Hepatocyte (in vitro differentiated cells): ENCODE data around the gene ADSS2. TPM values are rescaled to one million over a fixed set of nuclear protein-coding genes. Genes with fewer than 3 reads are reported as not detected.

Experiments
- DNase-seq: peaks from one replicate; pipeline ENCODE4 v3.0.0-alpha.2; 2016; ENCODE audit warnings: low spot score
- H2AFZ ChIP-seq: fragments of 200-600 bp; sonication (generic); 2 replicates; pipeline ENCODE4 v1.6.0; 2016; ENCODE audit warnings: antibody characterized with exemption, mild to moderate bottlenecking
- H3K27ac ChIP-seq: fragments of 200-600 bp; sonication (generic); 2 replicates; pipeline ENCODE4 v1.5.1; 2016; ENCODE audit warnings: mild to moderate bottlenecking
- H3K27me3 ChIP-seq: fragments of 200-600 bp; sonication (generic); 2 replicates; pipeline ENCODE4 v1.6.1; 2016
- H3K36me3 ChIP-seq: fragments of 200-600 bp; sonication (generic); replicated peaks from 2 replicates; pipeline ENCODE4 v1.5.1; 2016; ENCODE audit warnings: low read depth; ENCODE audit not compliant: insufficient read depth
- H3K4me1 ChIP-seq: fragments of 200-600 bp; sonication (generic); 2 replicates; pipeline ENCODE4 v1.5.1; 2016; ENCODE audit warnings: mild to moderate bottlenecking, moderate library complexity; ENCODE audit not compliant: insufficient read depth
- H3K4me2 ChIP-seq: fragments of 200-600 bp; sonication (generic); 2 replicates; pipeline ENCODE4 v1.6.0; 2016
- H3K4me3 ChIP-seq: fragments of 200-600 bp; sonication (generic); 2 replicates; pipeline ENCODE4 v1.5.1; 2016; ENCODE audit warnings: mild to moderate bottlenecking
- H3K79me2 ChIP-seq: fragments of 200-600 bp; sonication (generic); 2 replicates; pipeline ENCODE4 v1.6.0; 2017; ENCODE audit warnings: mild to moderate bottlenecking
- H3K9me2 ChIP-seq: fragments of 200-600 bp; sonication (generic); replicated peaks from 2 replicates; pipeline ENCODE4 v1.6.0; 2017; ENCODE audit warnings: mild to moderate bottlenecking; ENCODE audit not compliant: insufficient read depth
- H3K9me3 ChIP-seq: fragments of 200-600 bp; sonication (generic); 2 replicates; pipeline ENCODE4 v1.5.1; 2016; ENCODE audit warnings: low read depth, mild to moderate bottlenecking
- H4K20me1 ChIP-seq: fragments of 200-600 bp; sonication (generic); 2 replicates; pipeline ENCODE4 v1.6.0; 2016; ENCODE audit warnings: mild to moderate bottlenecking; ENCODE audit not compliant: insufficient read depth, poor library complexity, severe bottlenecking
- EZH2 ChIP-seq: fragments of 200-600 bp; sonication (generic); IDR thresholded peaks from 2 replicates; pipeline ENCODE4 v1.6.1; 2016; ENCODE audit warnings: antibody characterized with exemption, mild to moderate bottlenecking, borderline replicate concordance
- EZH2phosphoT487 ChIP-seq: fragments of 200-600 bp; sonication (generic); IDR thresholded peaks from one replicate; pipeline ENCODE4 v1.6.1; 2018; ENCODE audit warnings: antibody characterized with exemption, mild to moderate bottlenecking, low read depth, moderate library complexity; ENCODE audit not compliant: unreplicated experiment, severe bottlenecking
- WGBS: methylation state at CpG from one replicate; pipeline ENCODE4 v1.1.6; 2016; ENCODE audit warnings: low lambda C conversion rate; ENCODE audit errors: missing lambda C conversion rate; 5-methylcytosine and 5-hydroxymethylcytosine counted together
- polyA plus RNA-seq: library from polyadenylated mRNA; unstranded; fragments of >200 nt; fragmentation: Nextera tagmentation; extraction: Ambion mirVana; gene quantifications from 2 replicates; pipeline ENCODE4 v1.2.1, GENCODE V29; 2016
- total RNA-seq: library from RNA; depleted of rRNA; stranded (reverse); fragments of >200 nt; gene quantifications from 2 replicates; pipeline ENCODE4 v1.2.3, GENCODE V29; 2014
- TF ChIP-seq, protein P1 (sequence below): fragments of 200-600 bp; sonication (generic); IDR thresholded peaks from 2 replicates; pipeline ENCODE4 v1.5.1; 2016; ENCODE audit warnings: antibody characterized with exemption, mild to moderate bottlenecking; ENCODE audit not compliant: poor library complexity

The ADSS2 gene
- total and polyA plus RNA-seq, 2 experiments from 2014 or later, result 24.2 to 42.3 TPM

DNA sequence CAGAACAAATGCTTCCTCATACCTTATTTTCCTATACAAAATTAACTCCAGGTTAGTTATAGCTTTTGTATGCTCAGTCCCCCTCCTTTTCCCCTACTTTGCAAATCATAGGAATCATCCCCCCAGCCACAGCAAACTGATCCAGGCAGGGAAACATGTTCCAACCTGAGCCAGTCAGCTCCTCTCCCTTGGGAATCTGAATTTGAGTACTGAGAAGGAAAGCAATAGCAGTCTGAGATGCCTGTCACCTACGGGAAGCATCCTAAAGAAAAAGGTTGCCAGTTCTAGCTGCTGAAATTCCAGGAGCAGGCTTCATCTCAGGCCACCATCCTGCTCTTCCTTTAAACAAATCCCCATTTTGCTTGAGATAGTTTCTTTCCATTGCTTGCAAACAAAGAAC is 6.9 kb downstream of the ADSS2 start:
- Histone ChIP-seq H3K27ac (peak overlapping the region; percentile 27), H3K4me1 (peaks cover 25% of the 10 kb centered on the region)

DNA sequence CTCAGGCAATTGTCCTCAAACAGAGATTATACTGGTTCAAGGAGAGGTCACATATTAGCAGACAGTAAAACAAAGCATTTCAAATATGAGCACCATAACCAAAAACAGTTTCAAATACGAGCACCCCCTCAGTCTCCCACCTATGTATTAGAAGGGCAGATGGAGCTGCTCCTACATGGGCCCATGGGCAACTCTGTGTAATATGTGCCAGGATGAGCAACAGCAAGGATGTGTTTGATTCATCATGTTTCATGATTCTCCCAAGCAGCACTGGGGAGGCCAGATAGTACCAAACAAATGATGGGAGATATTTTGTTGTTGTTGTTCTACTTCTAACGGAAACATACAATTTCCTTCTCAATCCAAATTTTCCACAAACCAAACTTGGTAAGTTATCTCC is 8.9 kb downstream of the ADSS2 start:
- Histone ChIP-seq H3K27ac (no peak overlapping the region), H3K36me3 (no peaks in the 10 kb centered on the region), H3K79me2 (peaks cover 84% of the 10 kb centered on the region), H3K27me3 (no peaks in the 10 kb centered on the region), H2AFZ (no peak overlapping the region), H4K20me1 (peaks cover 7% of the 10 kb centered on the region), H3K4me3 (no peak overlapping the region), H3K4me1 (peaks cover 15% of the 10 kb centered on the region), H3K9me3 (no peaks in the 10 kb centered on the region), H3K9me2 (no peaks in the 10 kb centered on the region), H3K4me2 (no peak overlapping the region)
- WGBS, result 90% methylated on average over 2 of the region's 2 CpGs
- no peak for DNase-seq
- TF ChIP-seq EZH2, result no peak
- no peak for TF ChIP-seq EZH2phosphoT487
- TF ChIP-seq, protein P1, sequence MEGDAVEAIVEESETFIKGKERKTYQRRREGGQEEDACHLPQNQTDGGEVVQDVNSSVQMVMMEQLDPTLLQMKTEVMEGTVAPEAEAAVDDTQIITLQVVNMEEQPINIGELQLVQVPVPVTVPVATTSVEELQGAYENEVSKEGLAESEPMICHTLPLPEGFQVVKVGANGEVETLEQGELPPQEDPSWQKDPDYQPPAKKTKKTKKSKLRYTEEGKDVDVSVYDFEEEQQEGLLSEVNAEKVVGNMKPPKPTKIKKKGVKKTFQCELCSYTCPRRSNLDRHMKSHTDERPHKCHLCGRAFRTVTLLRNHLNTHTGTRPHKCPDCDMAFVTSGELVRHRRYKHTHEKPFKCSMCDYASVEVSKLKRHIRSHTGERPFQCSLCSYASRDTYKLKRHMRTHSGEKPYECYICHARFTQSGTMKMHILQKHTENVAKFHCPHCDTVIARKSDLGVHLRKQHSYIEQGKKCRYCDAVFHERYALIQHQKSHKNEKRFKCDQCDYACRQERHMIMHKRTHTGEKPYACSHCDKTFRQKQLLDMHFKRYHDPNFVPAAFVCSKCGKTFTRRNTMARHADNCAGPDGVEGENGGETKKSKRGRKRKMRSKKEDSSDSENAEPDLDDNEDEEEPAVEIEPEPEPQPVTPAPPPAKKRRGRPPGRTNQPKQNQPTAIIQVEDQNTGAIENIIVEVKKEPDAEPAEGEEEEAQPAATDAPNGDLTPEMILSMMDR, result no peak

More for the DNA sequence above, 6.9 kb downstream of the ADSS2 start:
- Histone ChIP-seq H3K36me3 (no peaks in the 10 kb centered on the region), H3K4me3 (no peak overlapping the region), H3K4me2 (no peak overlapping the region), H3K79me2 (peaks cover 95% of the 10 kb centered on the region), H4K20me1 (peaks cover 7% of the 10 kb centered on the region), H2AFZ (no peak overlapping the region), H3K9me3 (no peaks in the 10 kb centered on the region), H3K9me2 (no peaks in the 10 kb centered on the region), H3K27me3 (no peaks in the 10 kb centered on the region)
- 82% methylated on average over 1 of the region's 1 CpG for WGBS
- no peak for TF ChIP-seq EZH2phosphoT487
- DNase-seq, result no peak

DNA sequence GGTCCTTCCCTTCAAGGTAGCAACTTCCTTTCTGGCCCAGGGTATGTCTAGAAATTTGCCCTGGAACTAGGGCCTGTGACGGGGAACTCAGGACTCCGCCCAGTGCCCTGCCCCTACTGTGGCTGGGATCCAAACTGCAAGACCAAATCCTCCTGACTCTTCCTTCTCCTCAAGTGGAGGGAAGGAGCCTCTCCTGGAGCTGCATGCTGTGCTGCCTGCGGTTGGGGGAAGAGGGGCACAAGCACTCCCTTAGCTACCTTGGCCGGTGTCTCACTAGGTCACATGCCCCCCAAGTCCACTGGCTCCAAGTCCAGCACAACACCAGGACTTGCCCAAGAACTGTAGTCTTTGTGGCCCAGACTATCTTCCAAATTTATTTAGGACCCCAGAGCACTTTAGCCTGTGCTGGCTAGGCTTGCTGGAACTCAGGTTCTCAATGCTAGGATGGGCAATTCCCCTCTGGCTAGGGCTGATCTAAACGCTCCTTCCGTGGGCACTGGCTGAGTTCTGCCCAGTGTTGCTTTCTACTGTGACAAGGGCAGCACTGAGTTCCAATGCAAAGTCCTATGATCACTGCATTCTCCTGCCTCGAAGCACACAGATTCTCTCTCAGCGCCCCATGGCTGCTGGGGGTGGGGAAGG is 12.2 kb downstream of the ADSS2 start:
- no peaks in the 10 kb centered on the region for H3K9me2 ChIP-seq
- TF ChIP-seq, protein P1, result no peak
- no peak for TF ChIP-seq EZH2phosphoT487
- no peak for TF ChIP-seq EZH2
- no peaks in the 10 kb centered on the region for H4K20me1 ChIP-seq
- no peak overlapping the region for H2AFZ ChIP-seq
- no peak overlapping the region for H3K4me3 ChIP-seq
- H3K79me2 ChIP-seq, result peaks cover 55% of the 10 kb centered on the region
- 76% methylated on average over 8 of the region's 8 CpGs for WGBS
- H3K9me3 ChIP-seq, result no peaks in the 10 kb centered on the region
- no peaks in the 10 kb centered on the region for H3K36me3 ChIP-seq
- no peak overlapping the region for H3K4me2 ChIP-seq
- H3K4me1 ChIP-seq, result no peaks in the 10 kb centered on the region
- H3K27me3 ChIP-seq, result no peaks in the 10 kb centered on the region
- H3K27ac ChIP-seq, result no peak overlapping the region
- DNase-seq, result no peak

DNA sequence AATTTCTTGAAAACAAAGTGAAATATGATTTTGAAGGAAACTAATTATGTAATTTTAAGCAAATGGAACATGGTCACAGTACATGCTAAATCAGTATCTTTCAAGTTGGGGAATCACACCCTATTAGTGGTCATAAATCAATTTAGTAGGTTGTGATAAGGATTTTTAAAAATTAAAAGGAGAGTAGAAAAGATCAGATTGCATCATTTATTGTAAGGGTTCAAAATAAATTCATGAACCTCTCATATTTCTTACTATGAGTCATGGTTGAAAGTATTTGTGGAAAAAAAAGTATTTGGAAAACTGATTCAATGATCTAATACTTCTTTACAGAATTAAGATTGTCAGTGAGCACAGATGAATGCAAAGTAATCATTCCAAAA is 14.6 kb downstream of the ADSS2 start:
- Histone ChIP-seq H3K79me2 (peaks cover 36% of the 10 kb centered on the region), H4K20me1 (no peaks in the 10 kb centered on the region), H3K4me1 (no peaks in the 10 kb centered on the region), H3K4me3 (no peak overlapping the region), H3K4me2 (no peak overlapping the region), H3K27ac (no peak overlapping the region), H3K9me3 (no peaks in the 10 kb centered on the region), H3K27me3 (no peaks in the 10 kb centered on the region), H3K36me3 (no peaks in the 10 kb centered on the region), H3K9me2 (no peaks in the 10 kb centered on the region), H2AFZ (no peak overlapping the region)
- DNase-seq, result no peak
- no peak for TF ChIP-seq EZH2
- TF ChIP-seq EZH2phosphoT487, result no peak
- TF ChIP-seq, protein P1, result no peak
